Measurements from ENCODE around the gene CCL3. TPM values are rescaled to one million over a fixed set of nuclear protein-coding genes. Genes with fewer than 3 reads are reported as not detected.
"Not testable (repeated sequence)": the region's sequence is repeated elsewhere in the genome, so short reads cannot be mapped to it uniquely, and the experiment has no call there.

CCL3 gene
- total RNA-seq, 1 experiment from 2014 or later, result not detected

DNA sequence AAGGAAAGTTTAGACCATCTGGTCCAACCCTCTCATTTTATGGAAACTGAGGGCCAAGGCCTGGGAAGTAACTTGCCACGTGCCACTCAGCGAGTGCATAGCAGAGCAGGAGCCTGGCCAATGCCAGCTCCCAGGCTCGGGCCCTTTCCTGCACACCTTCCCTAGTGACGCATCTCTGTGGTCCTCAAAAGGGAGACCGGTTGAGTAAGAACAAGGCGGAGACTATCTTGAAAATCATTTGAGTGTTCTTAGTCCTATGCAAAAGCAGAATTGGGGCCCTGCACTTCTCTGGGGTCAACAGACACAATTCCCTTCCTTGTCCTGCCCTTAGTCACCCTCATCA lies 16.5 kb upstream of the CCL3 start:
- no peaks in the 10 kb centered on the region for H3K9me3 Mint-ChIP-seq (ENCODE audit: unreplicated experiment)
- peaks cover 21% of the 10 kb centered on the region for H3K27me3 Mint-ChIP-seq (ENCODE audit: insufficient read depth, unreplicated experiment)
- no peak overlapping the region for H3K27ac Mint-ChIP-seq (ENCODE audit: unreplicated experiment)
- POLR2A ChIA-PET, result no interaction called here
- H3K27me3 ChIP-seq (replicated peaks; ENCODE audit: control insufficient read depth, insufficient read depth, low read length), result 0 out of 2 replicates have a peak, but pooled peaks cover 3% of the 10 kb centered on the region
- H3K4me1 ChIP-seq, result no peaks in the 10 kb centered on the region
- no TSS peak for BruUV-seq (replicated peaks)
- intact Hi-C loops (cut with micrococcal nuclease; ENCODE audit: unreplicated experiment), result no loop called here
- CTCF ChIA-PET, result no interaction called here
- no peaks in the 10 kb centered on the region for H3K9me3 ChIP-seq
- no peaks in the 10 kb centered on the region for H3K36me3 Mint-ChIP-seq (ENCODE audit: insufficient read depth, unreplicated experiment)
- no peaks in the 10 kb centered on the region for H3K4me1 Mint-ChIP-seq (ENCODE audit: low read depth, unreplicated experiment)
- H3K4me3 Mint-ChIP-seq (ENCODE audit: unreplicated experiment), result no peak overlapping the region
- no peaks in the 10 kb centered on the region for H3K36me3 ChIP-seq (ENCODE audit: control insufficient read depth, insufficient read depth, low read length)
- DNase-seq, result no peak
- H3K4me3 ChIP-seq (ENCODE audit: low read depth, low read length), result no peak overlapping the region
- TF ChIP-seq, protein P1, sequence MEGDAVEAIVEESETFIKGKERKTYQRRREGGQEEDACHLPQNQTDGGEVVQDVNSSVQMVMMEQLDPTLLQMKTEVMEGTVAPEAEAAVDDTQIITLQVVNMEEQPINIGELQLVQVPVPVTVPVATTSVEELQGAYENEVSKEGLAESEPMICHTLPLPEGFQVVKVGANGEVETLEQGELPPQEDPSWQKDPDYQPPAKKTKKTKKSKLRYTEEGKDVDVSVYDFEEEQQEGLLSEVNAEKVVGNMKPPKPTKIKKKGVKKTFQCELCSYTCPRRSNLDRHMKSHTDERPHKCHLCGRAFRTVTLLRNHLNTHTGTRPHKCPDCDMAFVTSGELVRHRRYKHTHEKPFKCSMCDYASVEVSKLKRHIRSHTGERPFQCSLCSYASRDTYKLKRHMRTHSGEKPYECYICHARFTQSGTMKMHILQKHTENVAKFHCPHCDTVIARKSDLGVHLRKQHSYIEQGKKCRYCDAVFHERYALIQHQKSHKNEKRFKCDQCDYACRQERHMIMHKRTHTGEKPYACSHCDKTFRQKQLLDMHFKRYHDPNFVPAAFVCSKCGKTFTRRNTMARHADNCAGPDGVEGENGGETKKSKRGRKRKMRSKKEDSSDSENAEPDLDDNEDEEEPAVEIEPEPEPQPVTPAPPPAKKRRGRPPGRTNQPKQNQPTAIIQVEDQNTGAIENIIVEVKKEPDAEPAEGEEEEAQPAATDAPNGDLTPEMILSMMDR (IDR thresholded peaks at IDR 0.05; ENCODE audit: insufficient read depth in 1 of 2, low read depth in 1 of 2, low read length in 1 of 2, severe bottlenecking in 1 of 2, unreplicated experiment in 1 of 2), result no peak

DNA sequence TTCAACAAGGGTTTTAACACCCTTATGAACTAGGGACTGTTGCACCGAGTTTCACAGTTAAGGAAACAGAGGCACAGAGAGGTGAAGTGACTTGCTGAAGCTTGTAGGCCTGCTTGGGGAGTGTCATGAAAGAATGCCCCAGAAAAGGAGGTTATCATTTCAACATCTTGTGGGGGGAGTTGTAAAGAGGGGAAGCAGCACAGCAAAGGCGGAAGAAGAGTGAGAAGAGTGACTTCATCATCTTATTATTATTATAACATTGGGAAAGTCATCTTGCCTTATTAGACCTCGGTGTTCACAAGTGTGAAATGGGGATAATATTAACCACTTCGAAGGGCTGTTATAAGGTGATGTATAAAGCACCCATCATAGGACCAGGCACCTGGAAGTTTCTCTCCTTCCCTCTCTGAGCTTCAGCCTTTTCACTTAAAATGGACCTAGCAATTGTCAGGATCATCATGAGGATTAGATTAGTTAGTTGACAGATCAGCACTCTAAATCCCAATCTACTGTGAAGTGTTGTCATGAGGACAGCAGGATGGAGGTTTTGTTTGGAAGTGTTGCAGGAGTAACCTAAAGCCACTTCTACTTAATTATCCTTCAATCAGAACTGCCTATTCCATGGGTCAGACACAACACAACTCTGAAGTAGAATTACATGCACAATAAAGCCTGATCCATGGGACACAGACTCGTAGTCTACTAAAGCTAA lies 16.0 kb upstream of the CCL3 start:
- no peaks in the 10 kb centered on the region for H3K4me1 ChIP-seq
- H3K9me3 ChIP-seq, result no peaks in the 10 kb centered on the region
- H3K27ac Mint-ChIP-seq (ENCODE audit: unreplicated experiment), result no peak overlapping the region
- ChIA-PET POLR2A (no interaction called here), CTCF (no interaction called here)
- intact Hi-C loops (cut with micrococcal nuclease; ENCODE audit: unreplicated experiment), result no loop called here
- no TSS peak for BruUV-seq (replicated peaks)
- TF ChIP-seq, protein P1 (IDR thresholded peaks at IDR 0.05; ENCODE audit: insufficient read depth in 1 of 2, low read depth in 1 of 2, low read length in 1 of 2, severe bottlenecking in 1 of 2, unreplicated experiment in 1 of 2), result no peak
- no peaks in the 10 kb centered on the region for H3K36me3 ChIP-seq (ENCODE audit: control insufficient read depth, insufficient read depth, low read length)
- 0 out of 2 replicates have a peak, but pooled peaks cover 3% of the 10 kb centered on the region for H3K27me3 ChIP-seq (replicated peaks; ENCODE audit: control insufficient read depth, insufficient read depth, low read length)
- H3K36me3 Mint-ChIP-seq (ENCODE audit: insufficient read depth, unreplicated experiment), result no peaks in the 10 kb centered on the region
- no peak for DNase-seq
- H3K27me3 Mint-ChIP-seq (ENCODE audit: insufficient read depth, unreplicated experiment), result peaks cover 21% of the 10 kb centered on the region
- no peaks in the 10 kb centered on the region for H3K4me1 Mint-ChIP-seq (ENCODE audit: low read depth, unreplicated experiment)
- H3K9me3 Mint-ChIP-seq (ENCODE audit: unreplicated experiment), result no peaks in the 10 kb centered on the region
- no peak overlapping the region for H3K4me3 Mint-ChIP-seq (ENCODE audit: unreplicated experiment)
- no peak overlapping the region for H3K4me3 ChIP-seq (ENCODE audit: low read depth, low read length)

DNA sequence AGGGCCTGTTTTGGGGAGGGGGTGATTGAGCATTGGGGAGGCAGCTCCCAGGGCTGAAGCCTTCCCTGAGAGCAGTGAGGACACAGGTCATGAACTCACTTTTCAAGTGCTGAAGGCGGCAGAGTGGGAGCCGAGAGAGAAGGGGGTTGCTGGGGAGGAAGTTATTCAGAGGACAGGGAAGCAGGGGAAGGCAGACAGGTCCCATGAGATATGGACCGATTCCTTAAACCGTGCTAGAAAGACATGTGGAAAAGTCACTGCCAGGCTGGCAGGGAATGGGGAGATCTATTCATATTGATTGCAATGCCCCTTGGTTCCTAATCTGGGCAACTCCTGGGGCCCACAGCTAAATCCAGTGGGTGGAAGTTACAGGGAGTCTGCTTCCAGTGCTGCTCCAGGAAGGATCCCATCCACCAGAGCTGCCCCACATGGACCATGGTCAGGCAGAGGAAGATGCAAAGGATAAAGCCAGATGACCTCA lies 14.8 kb upstream of the CCL3 start:
- Mint-ChIP-seq H3K4me3 (ENCODE audit: unreplicated experiment) (no peak overlapping the region), H3K4me1 (ENCODE audit: low read depth, unreplicated experiment) (no peaks in the 10 kb centered on the region), H3K36me3 (ENCODE audit: insufficient read depth, unreplicated experiment) (no peaks in the 10 kb centered on the region), H3K9me3 (ENCODE audit: unreplicated experiment) (no peaks in the 10 kb centered on the region), H3K27ac (ENCODE audit: unreplicated experiment) (no peak overlapping the region), H3K27me3 (ENCODE audit: insufficient read depth, unreplicated experiment) (peaks cover 25% of the 10 kb centered on the region)
- no peaks in the 10 kb centered on the region for H3K4me1 ChIP-seq
- POLR2A ChIA-PET, result no interaction called here
- 0 out of 2 replicates have a peak, but pooled peaks cover 3% of the 10 kb centered on the region for H3K27me3 ChIP-seq (replicated peaks; ENCODE audit: control insufficient read depth, insufficient read depth, low read length)
- intact Hi-C loops (cut with micrococcal nuclease; ENCODE audit: unreplicated experiment), result no loop called here
- BruUV-seq (replicated peaks), result no TSS peak
- CTCF ChIA-PET, result no interaction called here
- TF ChIP-seq, protein P1 (IDR thresholded peaks at IDR 0.05; ENCODE audit: insufficient read depth in 1 of 2, low read depth in 1 of 2, low read length in 1 of 2, severe bottlenecking in 1 of 2, unreplicated experiment in 1 of 2), result no peak
- H3K36me3 ChIP-seq (ENCODE audit: control insufficient read depth, insufficient read depth, low read length), result no peaks in the 10 kb centered on the region
- H3K4me3 ChIP-seq (ENCODE audit: low read depth, low read length), result no peak overlapping the region
- H3K9me3 ChIP-seq, result no peaks in the 10 kb centered on the region
- no peak for DNase-seq

DNA sequence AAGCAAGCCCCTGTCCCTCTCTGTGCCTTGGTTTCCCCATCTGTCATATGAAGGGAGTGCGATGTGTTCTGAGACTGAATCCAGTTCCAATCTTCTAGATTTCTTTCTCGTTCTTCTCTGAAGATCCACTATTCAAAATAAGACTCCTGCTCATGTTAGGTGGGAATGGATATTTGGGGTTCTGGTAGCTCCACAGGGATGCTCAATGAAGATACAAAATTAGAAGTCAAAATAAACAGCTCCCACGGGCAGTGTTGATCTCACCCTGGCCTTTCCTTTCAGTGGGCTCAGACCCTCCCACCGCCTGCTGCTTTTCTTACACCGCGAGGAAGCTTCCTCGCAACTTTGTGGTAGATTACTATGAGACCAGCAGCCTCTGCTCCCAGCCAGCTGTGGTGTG lies 14.3 kb upstream of the CCL3 start:
- H3K4me1 Mint-ChIP-seq (ENCODE audit: low read depth, unreplicated experiment); H3K9me3 ChIP-seq; H3K36me3 Mint-ChIP-seq (ENCODE audit: insufficient read depth, unreplicated experiment); DNase-seq; POLR2A ChIA-PET; H3K27ac Mint-ChIP-seq (ENCODE audit: unreplicated experiment); CTCF ChIA-PET; H3K4me3 ChIP-seq (ENCODE audit: low read depth, low read length); H3K36me3 ChIP-seq (ENCODE audit: control insufficient read depth, insufficient read depth, low read length); BruUV-seq (replicated peaks); H3K9me3 Mint-ChIP-seq (ENCODE audit: unreplicated experiment); H3K4me1 ChIP-seq; H3K4me3 Mint-ChIP-seq (ENCODE audit: unreplicated experiment); H3K27me3 ChIP-seq (replicated peaks; ENCODE audit: control insufficient read depth, insufficient read depth, low read length); intact Hi-C loops (cut with micrococcal nuclease; ENCODE audit: unreplicated experiment): not testable (repeated sequence)
- peaks cover 25% of the 10 kb centered on the region for H3K27me3 Mint-ChIP-seq (ENCODE audit: insufficient read depth, unreplicated experiment)

DNA sequence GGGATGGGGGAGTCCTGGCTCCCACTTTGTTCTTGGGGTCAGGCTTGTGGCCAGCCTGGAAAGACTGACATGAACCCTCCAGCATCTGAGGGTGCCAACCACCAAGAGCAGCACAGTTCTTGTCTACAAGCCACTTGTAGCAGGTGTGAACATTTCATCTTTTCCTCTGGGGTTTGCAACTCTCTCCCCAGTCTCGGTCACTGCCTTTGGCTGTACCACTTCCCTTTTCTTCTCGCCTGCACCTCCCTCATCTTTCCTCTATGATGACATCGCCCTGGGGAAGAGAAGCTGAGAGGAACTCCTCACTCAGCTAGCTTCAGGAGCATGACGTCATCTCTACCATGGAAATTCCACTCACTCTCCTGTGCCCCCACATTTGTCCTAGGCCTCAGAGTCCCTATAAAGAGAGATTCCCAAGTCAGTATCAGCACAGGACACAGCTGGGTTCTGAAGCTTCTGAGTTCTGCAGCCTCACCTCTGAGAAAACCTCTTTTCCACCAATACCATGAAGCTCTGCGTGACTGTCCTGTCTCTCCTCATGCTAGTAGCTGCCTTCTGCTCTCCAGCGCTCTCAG lies 13.5 kb upstream of the CCL3 start, which contains the start of gene CCL4:
CCL4 (plus strand) TSS at position 427 of the 575 bp plus-strand sequence; CDS start at position 506, 79 bp downstream.
- not testable (repeated sequence) for BruUV-seq (replicated peaks)

More for the DNA sequence above, 13.5 kb upstream of the CCL3 start, which contains the start of gene CCL4:
- H3K27me3 Mint-ChIP-seq (ENCODE audit: insufficient read depth, unreplicated experiment), result peaks cover 25% of the 10 kb centered on the region
- H3K4me3 ChIP-seq (ENCODE audit: low read depth, low read length); POLR2A ChIA-PET; H3K27me3 ChIP-seq (replicated peaks; ENCODE audit: control insufficient read depth, insufficient read depth, low read length); H3K36me3 Mint-ChIP-seq (ENCODE audit: insufficient read depth, unreplicated experiment); CTCF ChIA-PET; intact Hi-C loops (cut with micrococcal nuclease; ENCODE audit: unreplicated experiment); H3K4me1 Mint-ChIP-seq (ENCODE audit: low read depth, unreplicated experiment); H3K4me1 ChIP-seq; DNase-seq; H3K9me3 Mint-ChIP-seq (ENCODE audit: unreplicated experiment); H3K27ac Mint-ChIP-seq (ENCODE audit: unreplicated experiment); H3K36me3 ChIP-seq (ENCODE audit: control insufficient read depth, insufficient read depth, low read length); H3K9me3 ChIP-seq; H3K4me3 Mint-ChIP-seq (ENCODE audit: unreplicated experiment): not testable (repeated sequence)

Data from Caco-2 (cell line).